ENCODE measurements around the gene C17orf107. TPM values are rescaled to one million over a fixed set of nuclear protein-coding genes. Genes with fewer than 3 reads are reported as not detected.

Gene C17orf107
- total and polyA plus RNA-seq, 2 of the 13 experiments (the other 11 are each of a cell fraction or from before 2014, with no cell fraction given): 0.20 to 0.59 TPM

DNA sequence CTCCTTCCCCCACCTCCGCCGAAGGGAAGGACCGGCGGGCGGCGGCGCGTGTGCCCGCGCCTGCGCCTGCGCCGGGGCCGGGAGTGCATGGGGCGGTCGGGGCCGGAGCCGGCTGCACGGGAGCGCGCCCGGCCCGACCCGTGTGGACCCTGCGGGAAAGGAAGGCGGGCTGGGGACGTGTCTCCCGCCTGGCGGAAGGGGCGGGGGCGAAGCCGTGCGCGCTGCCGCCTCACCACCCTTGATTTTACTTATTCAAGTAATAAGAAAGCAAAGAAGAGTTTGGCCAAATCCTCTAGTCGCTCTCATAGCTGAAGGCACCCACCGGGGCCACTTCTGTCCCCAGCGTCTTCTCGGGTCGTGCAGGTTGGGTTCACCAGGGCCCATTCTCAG, 49.6 kb downstream of the C17orf107 start (continued):
- TF ChIP-seq GZF1 (CRISPR knock-in tag; IDR thresholded peaks at IDR 0.05) (no peak), ZSCAN25 (CRISPR knock-in tag; IDR thresholded peaks at IDR 0.05) (no peak), ZEB1 (IDR thresholded peaks at IDR 0.05; ENCODE audit: insufficient replicate concordance, low read depth) (no peak), FOXM1 (CRISPR knock-in tag; IDR thresholded peaks at IDR 0.05) (no peak), ZNF432 (CRISPR knock-in tag; IDR thresholded peaks at IDR 0.05; ENCODE audit: borderline replicate concordance) (no peak), ZNF737 (CRISPR knock-in tag; IDR thresholded peaks at IDR 0.05; ENCODE audit: borderline replicate concordance) (no peak), ZNF724P (CRISPR knock-in tag; IDR thresholded peaks at IDR 0.05; ENCODE audit: borderline replicate concordance) (no peak), PHF21A (CRISPR knock-in tag; IDR thresholded peaks at IDR 0.05) (no peak), NR2C2 (CRISPR knock-in tag; IDR thresholded peaks at IDR 0.05; ENCODE audit: borderline replicate concordance) (no peak), ZBTB42 (CRISPR knock-in tag; IDR thresholded peaks at IDR 0.05) (no peak), ZSCAN20 (CRISPR knock-in tag; IDR thresholded peaks at IDR 0.05; ENCODE audit: borderline replicate concordance) (no peak), SNRNP70 (IDR thresholded peaks at IDR 0.05; ENCODE audit: low read depth, low read length) (no peak), STAG1 (CRISPR knock-in tag; IDR thresholded peaks at IDR 0.05) (no peak), ZFP36L1 (CRISPR knock-in tag; IDR thresholded peaks at IDR 0.05) (no peak), ARHGAP35 (CRISPR knock-in tag; IDR thresholded peaks at IDR 0.05; ENCODE audit: borderline replicate concordance) (no peak), ZNF619 (CRISPR knock-in tag; IDR thresholded peaks at IDR 0.05) (no peak), ZMYM4 (CRISPR knock-in tag; IDR thresholded peaks at IDR 0.05) (no peak), BORCS8-MEF2B (CRISPR knock-in tag; IDR thresholded peaks at IDR 0.05) (no peak), ZNF556 (CRISPR knock-in tag; IDR thresholded peaks at IDR 0.05; ENCODE audit: borderline replicate concordance) (no peak), IRF1 (CRISPR knock-in tag; IDR thresholded peaks at IDR 0.05; ENCODE audit: low read depth) (no peak), ZNF816 (CRISPR knock-in tag; IDR thresholded peaks at IDR 0.05; ENCODE audit: borderline replicate concordance) (no peak), GATAD2A (CRISPR knock-in tag; IDR thresholded peaks at IDR 0.05) (no peak)
- TF ChIP-seq, protein P1, sequence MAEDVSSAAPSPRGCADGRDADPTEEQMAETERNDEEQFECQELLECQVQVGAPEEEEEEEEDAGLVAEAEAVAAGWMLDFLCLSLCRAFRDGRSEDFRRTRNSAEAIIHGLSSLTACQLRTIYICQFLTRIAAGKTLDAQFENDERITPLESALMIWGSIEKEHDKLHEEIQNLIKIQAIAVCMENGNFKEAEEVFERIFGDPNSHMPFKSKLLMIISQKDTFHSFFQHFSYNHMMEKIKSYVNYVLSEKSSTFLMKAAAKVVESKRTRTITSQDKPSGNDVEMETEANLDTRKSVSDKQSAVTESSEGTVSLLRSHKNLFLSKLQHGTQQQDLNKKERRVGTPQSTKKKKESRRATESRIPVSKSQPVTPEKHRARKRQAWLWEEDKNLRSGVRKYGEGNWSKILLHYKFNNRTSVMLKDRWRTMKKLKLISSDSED (CRISPR knock-in tag; IDR thresholded peaks at IDR 0.05): no peak
- TF ChIP-seq, protein P2, sequence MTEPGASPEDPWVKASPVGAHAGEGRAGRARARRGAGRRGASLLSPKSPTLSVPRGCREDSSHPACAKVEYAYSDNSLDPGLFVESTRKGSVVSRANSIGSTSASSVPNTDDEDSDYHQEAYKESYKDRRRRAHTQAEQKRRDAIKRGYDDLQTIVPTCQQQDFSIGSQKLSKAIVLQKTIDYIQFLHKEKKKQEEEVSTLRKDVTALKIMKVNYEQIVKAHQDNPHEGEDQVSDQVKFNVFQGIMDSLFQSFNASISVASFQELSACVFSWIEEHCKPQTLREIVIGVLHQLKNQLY (CRISPR knock-in tag; IDR thresholded peaks at IDR 0.05): no peak
- TF ChIP-seq, protein P3, sequence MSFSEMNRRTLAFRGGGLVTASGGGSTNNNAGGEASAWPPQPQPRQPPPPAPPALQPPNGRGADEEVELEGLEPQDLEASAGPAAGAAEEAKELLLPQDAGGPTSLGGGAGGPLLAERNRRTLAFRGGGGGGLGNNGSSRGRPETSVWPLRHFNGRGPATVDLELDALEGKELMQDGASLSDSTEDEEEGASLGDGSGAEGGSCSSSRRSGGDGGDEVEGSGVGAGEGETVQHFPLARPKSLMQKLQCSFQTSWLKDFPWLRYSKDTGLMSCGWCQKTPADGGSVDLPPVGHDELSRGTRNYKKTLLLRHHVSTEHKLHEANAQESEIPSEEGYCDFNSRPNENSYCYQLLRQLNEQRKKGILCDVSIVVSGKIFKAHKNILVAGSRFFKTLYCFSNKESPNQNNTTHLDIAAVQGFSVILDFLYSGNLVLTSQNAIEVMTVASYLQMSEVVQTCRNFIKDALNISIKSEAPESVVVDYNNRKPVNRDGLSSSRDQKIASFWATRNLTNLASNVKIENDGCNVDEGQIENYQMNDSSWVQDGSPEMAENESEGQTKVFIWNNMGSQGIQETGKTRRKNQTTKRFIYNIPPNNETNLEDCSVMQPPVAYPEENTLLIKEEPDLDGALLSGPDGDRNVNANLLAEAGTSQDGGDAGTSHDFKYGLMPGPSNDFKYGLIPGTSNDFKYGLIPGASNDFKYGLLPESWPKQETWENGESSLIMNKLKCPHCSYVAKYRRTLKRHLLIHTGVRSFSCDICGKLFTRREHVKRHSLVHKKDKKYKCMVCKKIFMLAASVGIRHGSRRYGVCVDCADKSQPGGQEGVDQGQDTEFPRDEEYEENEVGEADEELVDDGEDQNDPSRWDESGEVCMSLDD (CRISPR knock-in tag; IDR thresholded peaks at IDR 0.05; ENCODE audit: borderline replicate concordance): no peak
- TF ChIP-seq, protein P4, sequence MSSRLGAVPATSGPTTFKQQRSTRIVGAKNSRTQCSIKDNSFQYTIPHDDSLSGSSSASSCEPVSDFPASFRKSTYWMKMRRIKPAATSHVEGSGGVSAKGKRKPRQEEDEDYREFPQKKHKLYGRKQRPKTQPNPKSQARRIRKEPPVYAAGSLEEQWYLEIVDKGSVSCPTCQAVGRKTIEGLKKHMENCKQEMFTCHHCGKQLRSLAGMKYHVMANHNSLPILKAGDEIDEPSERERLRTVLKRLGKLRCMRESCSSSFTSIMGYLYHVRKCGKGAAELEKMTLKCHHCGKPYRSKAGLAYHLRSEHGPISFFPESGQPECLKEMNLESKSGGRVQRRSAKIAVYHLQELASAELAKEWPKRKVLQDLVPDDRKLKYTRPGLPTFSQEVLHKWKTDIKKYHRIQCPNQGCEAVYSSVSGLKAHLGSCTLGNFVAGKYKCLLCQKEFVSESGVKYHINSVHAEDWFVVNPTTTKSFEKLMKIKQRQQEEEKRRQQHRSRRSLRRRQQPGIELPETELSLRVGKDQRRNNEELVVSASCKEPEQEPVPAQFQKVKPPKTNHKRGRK (CRISPR knock-in tag; IDR thresholded peaks at IDR 0.05): no peak

Measured in HepG2 (cell line).